Choroid plexus epithelial cell (primary cell): ENCODE data around the gene PARD3.

ENCODE experiments used
- DNase-seq: peaks from one replicate; pipeline ENCODE4 v3.0.0-alpha.2; 2010; ENCODE audit warnings: low read depth
- H3K4me3 ChIP-seq: 2 replicates; pipeline ENCODE4 v1.5.1; 2011; ENCODE audit warnings: low read depth, mild to moderate bottlenecking, control low read depth, low read length, moderate library complexity
- CTCF ChIP-seq: conservative IDR thresholded peaks from 2 replicates; pipeline ENCODE4 v1.5.1; 2011; ENCODE audit warnings: low read depth, mild to moderate bottlenecking, control low read depth, inconsistent platforms, low read length, moderate library complexity

PARD3 gene

DNA sequence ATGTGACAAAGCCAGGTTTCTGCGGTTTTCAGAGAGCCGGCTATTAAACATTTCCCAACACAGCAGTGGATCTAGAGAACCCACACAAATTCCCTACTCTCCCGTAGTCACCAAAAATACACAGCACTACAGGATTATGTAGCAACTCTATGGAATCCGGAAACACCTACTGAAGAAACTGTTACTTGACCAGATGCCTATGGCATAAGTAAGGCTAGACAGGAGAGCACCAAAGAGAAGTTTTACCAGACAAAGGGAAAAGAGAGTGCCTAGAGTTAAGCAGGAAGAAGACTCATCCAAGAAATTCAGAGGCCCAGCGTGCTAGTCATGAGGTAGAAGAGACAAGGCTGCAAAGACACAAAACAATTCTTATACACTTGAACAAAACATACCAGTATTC lies 321.1 kb downstream of the PARD3 start:
- DNase-seq = peak; percentile 50
- no peak overlapping the region for H3K4me3 ChIP-seq
- TF ChIP-seq CTCF = no peak

GRCh38 chr10:34492081-34492480 lies 323.0 kb downstream of the PARD3 start:
- no peak for DNase-seq
- H3K4me3 ChIP-seq = no peak overlapping the region

GRCh38 chr10:34491678-34492077 lies 323.4 kb downstream of the PARD3 start:
- no peak overlapping the region for H3K4me3 ChIP-seq
- TF ChIP-seq CTCF = no peak
- DNase-seq = peak; percentile 16

More at GRCh38 chr10:34492081-34492480, 323.0 kb downstream of the PARD3 start:
- TF ChIP-seq CTCF = no peak

- H3K4me3 ChIP-seq = no peak overlapping the region
- TF ChIP-seq CTCF = peak; percentile 25
- DNase-seq = peak; percentile 70
These were observed 324.9 kb downstream of the PARD3 start for GRCh38 chr10:34489973-34490745.

DNA sequence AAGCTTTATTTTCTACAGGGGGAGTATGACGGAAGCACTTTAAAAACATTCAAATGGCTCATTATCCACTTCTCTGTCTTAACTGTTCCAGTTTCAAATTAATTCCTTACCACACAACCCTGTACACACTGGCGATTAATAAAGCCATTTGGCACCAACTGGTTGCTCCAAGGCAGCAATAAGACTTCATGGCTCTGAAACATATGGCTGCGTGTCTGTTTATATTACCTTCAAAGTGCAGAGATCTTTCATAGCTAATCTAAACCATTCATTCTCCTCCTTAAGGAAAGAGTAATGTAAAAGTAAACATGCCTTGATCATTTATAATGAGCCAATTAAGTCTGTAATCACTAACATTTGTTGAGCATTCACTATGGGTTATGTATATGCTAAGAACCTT lies 325.7 kb downstream of the PARD3 start:
- no peak overlapping the region for H3K4me3 ChIP-seq
- no peak for DNase-seq
- no peak for TF ChIP-seq CTCF

DNA sequence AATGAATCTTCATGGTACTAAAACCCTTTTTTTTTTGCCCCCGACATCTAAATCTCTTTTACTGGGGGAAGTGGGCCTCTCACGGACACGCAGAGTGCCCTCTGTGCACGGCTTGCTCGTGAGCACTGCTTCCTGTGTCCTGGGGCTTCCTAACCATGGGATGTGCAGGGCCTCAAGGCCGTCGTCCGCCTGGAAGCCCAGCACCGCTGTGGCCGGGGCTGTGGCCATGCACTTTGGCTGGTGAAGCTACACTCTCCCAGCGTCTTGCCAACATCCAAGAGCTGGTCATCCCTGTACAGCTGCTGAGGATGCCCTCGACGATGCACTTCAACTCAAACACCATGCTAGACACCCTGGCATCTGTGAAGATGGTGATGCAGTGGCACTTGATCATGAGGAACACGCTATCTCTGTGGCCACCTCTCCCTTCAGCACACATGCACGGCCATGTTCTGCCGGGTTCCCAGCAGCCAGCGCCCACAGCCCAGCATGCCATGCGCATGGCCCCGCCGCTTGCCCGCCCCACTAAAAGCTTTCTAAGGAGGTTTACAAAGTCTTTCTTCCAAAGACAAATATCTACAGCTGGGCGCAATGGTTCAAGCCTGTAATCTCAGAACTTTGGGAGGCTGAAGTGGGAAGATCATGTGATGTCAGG lies 326.5 kb downstream of the PARD3 start:
- TF ChIP-seq CTCF = no peak
- H3K4me3 ChIP-seq = no peak overlapping the region
- DNase-seq = no peak
